GM18868 (cell line): ENCODE measurements around the gene NANOGP8.
A peak's percentile ranks its signal among the peaks of the same experiment; 100 is the strongest.

Experiments used
- ATAC-seq: cut with Tn5 transposase; IDR thresholded peaks from one replicate; pipeline ENCODE4 v1.9.1; 2021; ENCODE audit warnings: mild to moderate bottlenecking, moderate library complexity; ENCODE audit not compliant: unreplicated experiment

The NANOGP8 gene

DNA sequence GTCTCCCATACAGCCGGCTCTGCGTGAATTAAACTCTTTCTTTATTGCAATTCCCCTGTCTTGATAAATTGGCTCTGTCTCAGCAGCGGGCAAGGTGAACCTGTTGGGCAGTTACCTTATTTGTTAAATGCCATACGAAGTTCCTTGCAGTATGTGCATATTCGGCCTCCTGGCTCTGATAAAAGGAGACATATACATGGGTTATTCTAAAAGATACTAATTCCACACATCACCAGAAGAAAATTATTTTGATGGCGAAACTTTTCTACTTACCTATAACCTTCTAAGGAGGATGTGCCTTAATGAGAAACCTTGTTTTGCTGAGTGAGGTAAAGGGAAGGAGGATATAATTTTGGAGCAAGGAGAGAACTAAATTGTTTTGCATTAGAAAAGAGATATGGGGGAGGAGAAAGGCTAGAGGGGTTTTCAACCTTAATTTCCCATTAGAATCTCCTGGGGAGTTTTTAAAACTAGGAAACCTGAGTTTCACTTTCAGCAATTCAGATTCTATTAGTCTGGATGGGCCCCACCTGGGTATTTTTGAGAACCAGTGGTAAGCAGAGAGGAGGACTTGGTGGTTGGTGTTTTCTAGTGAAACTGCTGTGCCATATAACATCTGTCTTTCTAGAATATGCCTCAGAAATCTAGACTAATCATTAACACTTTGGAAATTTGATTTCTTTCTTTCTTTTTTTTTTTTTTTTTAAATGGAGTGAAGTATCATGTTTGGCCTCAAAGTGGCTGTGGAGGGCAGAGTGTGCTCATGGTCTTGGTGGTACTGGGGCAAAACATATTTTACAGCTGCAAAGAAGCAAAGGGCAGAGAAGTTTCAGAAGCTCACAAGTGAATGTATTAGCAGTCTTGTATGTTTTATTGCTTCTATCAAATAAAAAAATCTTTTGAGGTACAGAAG is 23.0 kb downstream of the NANOGP8 start:
- no peak for ATAC-seq

GRCh38 chr15:35061161-35061824 is 23.8 kb downstream of the NANOGP8 start:
- ATAC-seq = no peak

DNA sequence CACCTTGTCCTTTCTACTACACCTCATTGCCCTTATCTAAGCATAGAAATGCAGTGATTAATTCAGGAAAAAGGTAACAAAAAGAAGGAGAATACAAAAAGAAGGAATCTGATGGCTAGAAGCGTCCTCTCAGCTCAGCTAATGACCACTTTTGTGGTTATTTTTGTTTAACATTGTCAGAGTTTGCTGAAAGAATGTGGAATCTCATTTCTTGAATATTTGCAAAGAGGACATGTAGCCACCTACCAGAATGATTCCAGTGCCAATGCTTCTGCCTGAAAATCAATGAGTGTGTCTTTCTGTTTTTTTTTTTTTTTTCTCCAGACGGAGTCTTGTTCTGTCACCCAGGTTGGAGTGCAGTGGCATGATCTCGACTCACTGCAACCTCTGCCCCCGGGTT is 24.5 kb downstream of the NANOGP8 start:
- no peak for ATAC-seq

GRCh38 chr15:35058534-35059054 is 26.5 kb downstream of the NANOGP8 start:
- no peak for ATAC-seq

DNA sequence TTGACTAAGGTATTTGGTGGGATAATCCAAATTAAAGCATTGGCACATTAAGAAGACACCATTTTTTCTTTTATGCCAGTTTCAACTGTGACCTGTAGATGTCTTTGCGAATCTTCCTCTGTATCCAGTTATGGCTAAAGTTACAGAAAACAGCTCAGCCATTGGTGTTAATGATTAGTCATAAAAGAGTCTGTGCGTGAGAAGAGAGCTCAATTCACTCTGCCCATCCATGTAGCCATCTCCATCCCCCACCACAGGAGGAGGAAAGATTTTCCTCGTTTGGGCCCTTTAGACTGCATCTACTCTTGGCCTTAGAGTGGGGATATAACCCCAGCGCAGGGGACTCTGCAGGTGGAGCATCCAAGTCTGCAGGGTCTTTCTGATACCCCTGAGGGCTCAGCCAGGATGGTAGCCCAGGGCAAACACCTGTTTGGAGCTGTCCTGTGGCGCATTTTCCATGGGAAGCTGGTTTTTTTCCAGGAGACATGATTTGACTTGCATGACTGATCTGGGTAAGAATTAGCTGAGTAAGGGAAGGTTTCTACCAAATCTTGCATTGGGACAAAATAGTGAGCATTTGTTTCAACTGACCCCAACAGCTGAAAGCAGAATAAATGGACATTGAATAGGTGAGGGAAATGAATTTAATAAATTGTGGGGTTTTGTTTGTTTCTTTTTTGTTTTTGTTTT is 29.5 kb downstream of the NANOGP8 start:
- ATAC-seq = no peak

GRCh38 chr15:35054380-35054779 is 30.7 kb downstream of the NANOGP8 start:
- ATAC-seq = no peak

DNA sequence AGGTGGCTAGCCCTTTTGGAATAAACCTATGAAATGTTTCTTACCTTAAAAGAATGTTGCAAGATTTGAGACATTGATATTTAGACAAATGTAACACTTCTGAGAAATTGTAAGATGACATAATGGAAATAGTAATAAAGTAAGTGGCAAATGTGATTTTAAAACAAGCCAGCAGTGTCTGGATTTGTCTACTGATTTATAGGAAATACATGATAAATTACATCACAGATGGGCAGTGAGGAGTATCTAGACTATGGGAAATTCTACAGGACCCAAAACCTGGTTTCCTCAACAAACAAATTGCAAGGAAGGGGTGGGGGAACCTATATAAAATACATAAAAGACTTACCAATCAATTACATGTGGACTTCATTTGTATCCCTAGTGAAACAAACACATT is 37.1 kb downstream of the NANOGP8 start:
- no peak for ATAC-seq

GRCh38 chr15:35047528-35047927 is 37.6 kb downstream of the NANOGP8 start:
- ATAC-seq = no peak

- no peak for ATAC-seq
Measured at GRCh38 chr15:35043373-35044095, 41.6 kb downstream of the NANOGP8 start.

DNA sequence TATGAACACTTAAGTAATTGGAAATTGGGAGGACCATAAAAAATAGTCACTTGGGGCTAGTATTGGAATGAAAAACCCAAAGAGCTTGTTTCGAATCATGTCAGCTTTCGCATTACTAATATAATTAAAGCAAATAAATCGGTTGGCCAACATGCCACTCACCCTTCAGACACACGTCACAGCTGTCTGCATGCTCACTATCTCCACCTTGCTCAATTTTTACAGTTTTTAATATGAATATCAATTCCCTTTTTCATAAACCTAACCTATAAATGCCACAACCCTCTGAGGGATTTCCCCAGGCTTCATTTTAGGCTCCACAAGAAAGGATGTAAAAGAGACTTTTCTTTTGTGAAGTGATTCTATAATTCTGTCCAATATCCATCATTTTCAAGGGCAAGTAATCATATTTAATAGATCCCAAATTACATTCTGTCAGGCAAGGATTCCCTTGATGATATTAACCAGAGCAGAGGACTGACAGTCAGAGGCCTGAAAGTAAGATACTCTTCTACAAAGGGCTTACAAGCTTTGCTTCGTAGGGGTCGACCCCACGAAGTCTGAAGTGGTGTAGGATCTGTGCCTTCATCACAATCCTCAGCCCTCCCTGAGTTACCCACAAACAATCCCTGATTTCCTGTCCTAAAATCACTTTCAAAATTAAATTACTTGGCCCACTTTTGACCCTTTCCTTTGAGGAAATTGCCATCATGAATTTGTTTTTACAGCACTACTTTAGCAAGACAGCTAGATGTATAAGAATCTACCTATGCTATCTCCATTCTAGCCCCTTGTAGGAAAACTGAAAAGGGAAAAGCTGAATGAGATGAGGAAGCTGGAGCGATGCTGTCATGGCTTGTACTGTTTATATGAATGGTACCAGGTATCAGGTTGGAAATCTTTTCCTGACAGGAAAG is 44.5 kb downstream of the NANOGP8 start:
- ATAC-seq = peak; percentile 65

- ATAC-seq = no peak
Measured at GRCh38 chr15:35038626-35039451, 46.3 kb downstream of the NANOGP8 start.
